SK-N-MC (cell line): ENCODE results near the gene MYCBP2.

Source experiments
- DNase-seq: peaks from one replicate; pipeline ENCODE4 v3.0.0-alpha.2; 2011; ENCODE audit warnings: low read depth, low spot score
- H3K27ac ChIP-seq: fragments of 200-600 bp; sonication (generic); 2 replicates; pipeline ENCODE4 v1.5.1; 2016; ENCODE audit warnings: mixed run types
- H3K36me3 ChIP-seq: fragments of 200-600 bp; sonication (generic); 2 replicates; pipeline ENCODE4 v1.6.1; 2017; ENCODE audit warnings: antibody characterized with exemption, low read length, mixed read lengths; ENCODE audit not compliant: insufficient read depth
- H3K4me3 ChIP-seq: fragments of 200-600 bp; sonication (generic); 2 replicates; pipeline ENCODE4 v1.5.1; 2016
- H3K9ac ChIP-seq: fragments of 200-600 bp; sonication (generic); 2 replicates; pipeline ENCODE4 v1.8.0; 2017; ENCODE audit warnings: mixed run types, mixed read lengths; ENCODE audit not compliant: insufficient read length
- H3K9me3 ChIP-seq: fragments of 200-600 bp; sonication (generic); 2 replicates; pipeline ENCODE4 v1.6.1; 2017; ENCODE audit warnings: low read depth, mild to moderate bottlenecking, antibody characterized with exemption, low read length, moderate library complexity, mixed read lengths
- EZH2 ChIP-seq: fragments of 200-600 bp; sonication (generic); IDR thresholded peaks from one replicate; pipeline ENCODE4 v1.6.1; 2017; ENCODE audit warnings: antibody characterized with exemption
- FOXP2 ChIP-seq: optimal IDR thresholded peaks from 2 replicates; pipeline ENCODE3; 2011; ENCODE audit warnings: mild to moderate bottlenecking, moderate library complexity; ENCODE audit not compliant: insufficient read depth; ENCODE audit errors: extremely low read length, control extremely low read depth
- POLR2AphosphoS5 ChIP-seq: IDR thresholded peaks from 2 replicates; pipeline ENCODE4 v1.6.1; 2012; ENCODE audit warnings: mild to moderate bottlenecking, low read depth, low read length, borderline replicate concordance

Gene MYCBP2

GRCh38 chr13:77061362-77061761 lies 265.5 kb downstream of the MYCBP2 start:
- Histone ChIP-seq H3K9me3 (no peaks in the 10 kb centered on the region), H3K9ac (no peak overlapping the region), H3K27ac (no peak overlapping the region), H3K4me3 (no peak overlapping the region), H3K36me3 (peaks cover 65% of the 10 kb centered on the region)
- DNase-seq = no peak
- no peak for TF ChIP-seq FOXP2
- TF ChIP-seq POLR2AphosphoS5 = no peak
- TF ChIP-seq EZH2 = no peak

GRCh38 chr13:77056886-77057285 lies 270.0 kb downstream of the MYCBP2 start:
- no peak for DNase-seq
- H3K9ac ChIP-seq = no peak overlapping the region
- H3K27ac ChIP-seq = no peak overlapping the region
- no peak for TF ChIP-seq FOXP2
- no peak for TF ChIP-seq EZH2
- no peak for TF ChIP-seq POLR2AphosphoS5
- peaks cover 62% of the 10 kb centered on the region for H3K36me3 ChIP-seq
- no peak overlapping the region for H3K4me3 ChIP-seq
- H3K9me3 ChIP-seq = no peaks in the 10 kb centered on the region

- DNase-seq = no peak
- no peaks in the 10 kb centered on the region for H3K9me3 ChIP-seq
- TF ChIP-seq FOXP2 (no peak), EZH2 (no peak), POLR2AphosphoS5 (no peak)
- peaks cover 61% of the 10 kb centered on the region for H3K36me3 ChIP-seq
- H3K9ac ChIP-seq = no peak overlapping the region
- no peak overlapping the region for H3K4me3 ChIP-seq
- no peak overlapping the region for H3K27ac ChIP-seq
These were observed 270.5 kb downstream of the MYCBP2 start for GRCh38 chr13:77056382-77056781.

- TF ChIP-seq POLR2AphosphoS5 = no peak
- no peak for TF ChIP-seq EZH2
- no peak for TF ChIP-seq FOXP2
- H3K9me3 ChIP-seq = no peaks in the 10 kb centered on the region
- H3K36me3 ChIP-seq = peaks cover 64% of the 10 kb centered on the region
- DNase-seq = no peak
- no peak overlapping the region for H3K27ac ChIP-seq
- no peak overlapping the region for H3K4me3 ChIP-seq
- no peak overlapping the region for H3K9ac ChIP-seq
These were observed 271.7 kb downstream of the MYCBP2 start for GRCh38 chr13:77055158-77055557.

GRCh38 chr13:77053192-77053591 lies 273.7 kb downstream of the MYCBP2 start:
- no peaks in the 10 kb centered on the region for H3K9me3 ChIP-seq
- H3K4me3 ChIP-seq = no peak overlapping the region
- TF ChIP-seq POLR2AphosphoS5 (no peak), EZH2 (no peak), FOXP2 (no peak)
- peaks cover 71% of the 10 kb centered on the region for H3K36me3 ChIP-seq
- no peak overlapping the region for H3K9ac ChIP-seq
- no peak overlapping the region for H3K27ac ChIP-seq
- no peak for DNase-seq

- H3K9ac ChIP-seq = no peak overlapping the region
- H3K36me3 ChIP-seq = peaks cover 46% of the 10 kb centered on the region; the same call in 1 of the 2 replicates
- no peak for DNase-seq
- H3K4me3 ChIP-seq = no peak overlapping the region
- H3K9me3 ChIP-seq = no peaks in the 10 kb centered on the region
- no peak overlapping the region for H3K27ac ChIP-seq
- TF ChIP-seq EZH2 (no peak), POLR2AphosphoS5 (no peak), FOXP2 (no peak)
These were observed 278.2 kb downstream of the MYCBP2 start for GRCh38 chr13:77048681-77049080.

GRCh38 chr13:77047649-77048343 lies 279.1 kb downstream of the MYCBP2 start:
- TF ChIP-seq POLR2AphosphoS5 (no peak), EZH2 (no peak)
- H3K36me3 ChIP-seq = peaks cover 41% of the 10 kb centered on the region; the same call in 1 of the 2 replicates
- no peak overlapping the region for H3K27ac ChIP-seq
- DNase-seq = no peak
- no peak overlapping the region for H3K4me3 ChIP-seq
- H3K9me3 ChIP-seq = no peaks in the 10 kb centered on the region
- no peak overlapping the region for H3K9ac ChIP-seq

- peaks cover 9% of the 10 kb centered on the region; the same call in 1 of the 2 replicates for H3K36me3 ChIP-seq
- TF ChIP-seq EZH2 (no peak), FOXP2 (no peak), POLR2AphosphoS5 (no peak)
- no peak overlapping the region for H3K4me3 ChIP-seq
- no peak overlapping the region for H3K27ac ChIP-seq
- H3K9me3 ChIP-seq = no peaks in the 10 kb centered on the region
- no peak for DNase-seq
- no peak overlapping the region for H3K9ac ChIP-seq
These were observed 284.2 kb downstream of the MYCBP2 start for GRCh38 chr13:77042566-77043177.
